HG03460 (cell line): Measurements from ENCODE around the gene OPA3.
"Not testable (repeated sequence)": the region's sequence is repeated elsewhere in the genome, so short reads cannot be mapped to it uniquely, and the experiment has no call there.

Experiments
- ATAC-seq: cut with Tn5 transposase; IDR thresholded peaks from one replicate; pipeline ENCODE4 v1.9.1; 2021; ENCODE audit not compliant: unreplicated experiment

OPA3 gene

GRCh38 chr19:45523642-45524256, 60.9 kb downstream of the OPA3 start:
- ATAC-seq = peak; percentile 47

- no peak for ATAC-seq
Measured at GRCh38 chr19:45522010-45522941, 62.3 kb downstream of the OPA3 start.

- ATAC-seq = no peak
Measured at GRCh38 chr19:45518469-45518826, 66.2 kb downstream of the OPA3 start.

- ATAC-seq = no peak
Measured at GRCh38 chr19:45517641-45518468, 66.7 kb downstream of the OPA3 start.

GRCh38 chr19:45517238-45517637, 67.4 kb downstream of the OPA3 start:
- ATAC-seq = no peak

- no peak for ATAC-seq
Measured at GRCh38 chr19:45515807-45516401, 68.7 kb downstream of the OPA3 start.

- no peak for ATAC-seq
Measured at GRCh38 chr19:45515081-45515624, 69.4 kb downstream of the OPA3 start.

GRCh38 chr19:45514376-45515051, 70.1 kb downstream of the OPA3 start:
- no peak for ATAC-seq

- ATAC-seq = no peak
Measured at GRCh38 chr19:45512881-45513483, 71.6 kb downstream of the OPA3 start.

GRCh38 chr19:45511074-45511473, 73.5 kb downstream of the OPA3 start:
- ATAC-seq = no peak

GRCh38 chr19:45510352-45510751, 74.2 kb downstream of the OPA3 start:
- ATAC-seq = not testable (repeated sequence)

- no peak for ATAC-seq
Measured at GRCh38 chr19:45509692-45510015, 74.9 kb downstream of the OPA3 start.

- ATAC-seq = no peak
Measured at GRCh38 chr19:45508861-45509691, 75.5 kb downstream of the OPA3 start.

GRCh38 chr19:45508417-45508860, 76.2 kb downstream of the OPA3 start:
- no peak for ATAC-seq

- ATAC-seq = no peak
Measured at GRCh38 chr19:45507872-45508416, 76.7 kb downstream of the OPA3 start.

- peak; percentile 40 for ATAC-seq
Measured at GRCh38 chr19:45506989-45507871, 77.4 kb downstream of the OPA3 start, which contains the start of gene VASP. VASP (plus strand) TSS chr19:45507479; CDS start chr19:45507772, 293 bp downstream.

GRCh38 chr19:45506246-45506988, 78.2 kb downstream of the OPA3 start:
- peak; percentile 53 for ATAC-seq
